Measurements from ENCODE around the gene CAAP1.

DNA sequence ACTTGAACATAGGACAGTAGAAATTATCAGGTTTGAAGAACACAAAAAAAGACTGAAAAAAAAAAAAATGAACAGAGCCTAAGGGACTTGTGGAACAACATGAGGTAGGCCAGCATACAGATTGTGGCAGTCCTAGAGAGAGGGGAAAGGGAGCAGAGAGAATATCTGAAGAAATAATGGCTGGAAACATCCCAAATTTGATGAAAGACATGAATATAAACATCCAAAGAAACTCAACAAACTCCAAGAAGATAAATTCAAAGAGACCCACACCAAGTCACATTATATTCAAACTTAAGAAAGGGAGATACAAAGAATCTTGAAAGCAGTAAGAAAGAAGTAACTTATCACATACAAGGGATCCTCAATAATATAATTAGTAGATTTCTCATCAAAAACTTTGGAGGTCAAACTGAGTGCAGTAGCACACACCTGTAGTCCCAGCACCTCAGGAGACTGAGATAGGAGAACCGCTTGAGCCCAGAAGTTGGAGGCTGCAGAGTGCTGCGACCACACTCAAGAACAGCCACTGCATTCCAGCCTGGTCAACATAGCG, 45.3 kb upstream of the CAAP1 start:
- TF ChIP-seq, protein P1, sequence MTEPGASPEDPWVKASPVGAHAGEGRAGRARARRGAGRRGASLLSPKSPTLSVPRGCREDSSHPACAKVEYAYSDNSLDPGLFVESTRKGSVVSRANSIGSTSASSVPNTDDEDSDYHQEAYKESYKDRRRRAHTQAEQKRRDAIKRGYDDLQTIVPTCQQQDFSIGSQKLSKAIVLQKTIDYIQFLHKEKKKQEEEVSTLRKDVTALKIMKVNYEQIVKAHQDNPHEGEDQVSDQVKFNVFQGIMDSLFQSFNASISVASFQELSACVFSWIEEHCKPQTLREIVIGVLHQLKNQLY (CRISPR knock-in tag; IDR thresholded peaks at IDR 0.05) = no peak
- TF ChIP-seq, protein P2, sequence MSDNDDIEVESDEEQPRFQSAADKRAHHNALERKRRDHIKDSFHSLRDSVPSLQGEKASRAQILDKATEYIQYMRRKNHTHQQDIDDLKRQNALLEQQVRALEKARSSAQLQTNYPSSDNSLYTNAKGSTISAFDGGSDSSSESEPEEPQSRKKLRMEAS (IDR thresholded peaks at IDR 0.05) = no peak
- TF ChIP-seq NFIC (IDR thresholded peaks at IDR 0.05; ENCODE audit: low read length) = no peak
- TF ChIP-seq KDM4B (CRISPR knock-in tag; IDR thresholded peaks at IDR 0.05) = no peak
- TF ChIP-seq ZSCAN21 (CRISPR knock-in tag; IDR thresholded peaks at IDR 0.05; ENCODE audit: borderline replicate concordance) = no peak
- TF ChIP-seq TBL1XR1 (IDR thresholded peaks at IDR 0.05; ENCODE audit: borderline replicate concordance, low read length, partially characterized antibody) = no peak
